Stomach smooth muscle (tissue), 2 donors: Measurements from ENCODE around the gene ARHGAP42.

Experiments
- H3K27ac ChIP-seq: one replicate; pipeline ENCODE4 v1.7.0; 2013; ENCODE audit warnings: mild to moderate bottlenecking, low read length, inconsistent platforms
- H3K27me3 ChIP-seq, 2 donors: one replicate each; pipeline ENCODE4 v1.7.0; 2013; ENCODE audit warnings: low read length in 2 of 2; ENCODE audit not compliant: insufficient read depth in 2 of 2, control insufficient read depth in 1 of 2
- H3K36me3 ChIP-seq, 2 donors: one replicate each; pipeline ENCODE4 v1.7.0; 2013; ENCODE audit warnings: low read length in 2 of 2; ENCODE audit not compliant: control insufficient read depth in 2 of 2, insufficient read depth in 2 of 2
- H3K4me1 ChIP-seq: one replicate; pipeline ENCODE4 v1.7.0; 2013; ENCODE audit warnings: low read length; ENCODE audit not compliant: control insufficient read depth, insufficient read depth
- H3K4me3 ChIP-seq, 2 donors: one replicate each; pipeline ENCODE4 v1.7.0; 2013; ENCODE audit warnings: low read length in 2 of 2
- H3K9ac ChIP-seq, 2 donors: one replicate each; pipeline ENCODE4 v1.7.0; 2013; ENCODE audit warnings: low read length in 2 of 2, mild to moderate bottlenecking in 1 of 2
- H3K9me3 ChIP-seq, 2 donors: one replicate each; pipeline ENCODE4 v1.7.0; 2013; ENCODE audit warnings: low read length in 2 of 2; ENCODE audit not compliant: control insufficient read depth in 2 of 2
- donor health status: healthy.
- donor health status: Pancreatic carcinoma.

ARHGAP42 gene

DNA sequence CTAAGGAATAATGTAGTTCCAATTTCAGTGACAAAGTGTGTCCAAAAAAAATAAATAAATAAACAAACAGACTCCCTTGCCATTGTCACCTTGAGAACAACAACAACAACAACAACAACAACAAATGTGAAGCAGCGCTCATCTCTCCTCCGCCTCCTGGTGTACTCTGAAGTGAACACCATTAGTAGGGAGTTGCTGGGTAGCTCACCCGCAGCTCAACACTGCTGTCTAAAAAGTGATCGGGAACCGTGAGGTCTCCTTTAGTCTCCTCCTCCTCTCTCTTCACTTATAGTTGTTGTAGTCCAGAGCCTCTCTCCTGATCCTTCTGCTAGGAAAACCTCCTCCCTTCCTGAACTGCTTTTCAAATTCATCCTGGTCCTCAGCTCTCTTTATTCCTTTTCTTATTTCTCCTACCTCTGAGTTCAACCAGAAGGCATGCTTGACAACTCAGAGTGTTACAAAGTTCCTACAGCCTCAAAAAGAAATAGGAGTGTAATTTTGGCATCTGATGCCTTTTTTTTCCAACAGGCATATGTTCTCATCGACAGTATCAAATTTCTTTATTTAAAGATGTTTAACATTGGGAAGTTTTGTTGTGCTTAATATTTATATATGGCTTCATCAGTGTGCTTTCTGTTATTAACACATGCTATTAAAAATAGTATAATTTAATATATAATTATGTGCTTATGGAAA lies 227.5 kb downstream of the ARHGAP42 start:
- no peak overlapping the region for H3K27ac ChIP-seq
- no peaks in the 10 kb centered on the region for H3K27me3 ChIP-seq
- no peak overlapping the region for H3K9ac ChIP-seq
- H3K4me3 ChIP-seq, result no peak overlapping the region
- no peaks in the 10 kb centered on the region for H3K36me3 ChIP-seq
- peaks cover 5% of the 10 kb centered on the region for H3K4me1 ChIP-seq
- no peaks in the 10 kb centered on the region for H3K9me3 ChIP-seq

- H3K9ac ChIP-seq, result no peak overlapping the region
- peaks cover 5% of the 10 kb centered on the region for H3K4me1 ChIP-seq
- no peak overlapping the region for H3K27ac ChIP-seq
- H3K36me3 ChIP-seq, result no peaks in the 10 kb centered on the region
- H3K27me3 ChIP-seq, result no peaks in the 10 kb centered on the region
- H3K9me3 ChIP-seq, result no peaks in the 10 kb centered on the region
- H3K4me3 ChIP-seq, result no peak overlapping the region
Observed at GRCh38 chr11:100918551-100919500, 231.7 kb downstream of the ARHGAP42 start.

GRCh38 chr11:100920593-100920992 lies 233.5 kb downstream of the ARHGAP42 start:
- H3K9me3 ChIP-seq, result no peaks in the 10 kb centered on the region
- no peak overlapping the region for H3K4me3 ChIP-seq
- no peak overlapping the region for H3K9ac ChIP-seq
- peaks cover 5% of the 10 kb centered on the region for H3K4me1 ChIP-seq
- H3K27me3 ChIP-seq, result no peaks in the 10 kb centered on the region
- H3K36me3 ChIP-seq, result no peaks in the 10 kb centered on the region
- no peak overlapping the region for H3K27ac ChIP-seq

DNA sequence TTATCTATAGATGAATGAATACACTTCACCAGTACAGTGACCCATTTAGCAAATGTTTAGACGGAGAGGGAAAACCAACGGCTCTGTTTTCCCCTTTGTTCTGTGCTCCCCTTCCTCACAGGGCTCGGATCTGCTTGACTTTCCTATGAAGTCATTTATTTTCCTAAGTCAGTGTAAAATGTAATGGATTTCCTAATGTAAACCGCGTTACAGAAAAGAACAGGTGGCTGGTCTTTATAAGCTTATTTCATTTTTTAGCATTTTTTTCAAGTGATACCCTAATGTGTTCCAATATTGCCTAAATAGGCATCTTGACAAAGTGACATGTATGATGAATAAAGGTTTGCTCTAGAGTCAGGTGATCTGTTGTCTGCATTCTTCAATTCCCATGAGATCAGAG lies 235.0 kb downstream of the ARHGAP42 start:
- no peak overlapping the region for H3K9ac ChIP-seq
- no peaks in the 10 kb centered on the region for H3K27me3 ChIP-seq
- no peak overlapping the region for H3K4me3 ChIP-seq
- no peaks in the 10 kb centered on the region for H3K9me3 ChIP-seq
- H3K4me1 ChIP-seq, result peaks cover 5% of the 10 kb centered on the region
- H3K27ac ChIP-seq, result no peak overlapping the region
- no peaks in the 10 kb centered on the region for H3K36me3 ChIP-seq

GRCh38 chr11:100923555-100923954 lies 236.5 kb downstream of the ARHGAP42 start:
- no peak overlapping the region for H3K4me3 ChIP-seq
- peaks cover 5% of the 10 kb centered on the region for H3K4me1 ChIP-seq
- H3K9me3 ChIP-seq, result no peaks in the 10 kb centered on the region
- H3K9ac ChIP-seq, result no peak overlapping the region
- H3K27me3 ChIP-seq, result no peaks in the 10 kb centered on the region
- no peaks in the 10 kb centered on the region for H3K36me3 ChIP-seq
- H3K27ac ChIP-seq, result no peak overlapping the region

DNA sequence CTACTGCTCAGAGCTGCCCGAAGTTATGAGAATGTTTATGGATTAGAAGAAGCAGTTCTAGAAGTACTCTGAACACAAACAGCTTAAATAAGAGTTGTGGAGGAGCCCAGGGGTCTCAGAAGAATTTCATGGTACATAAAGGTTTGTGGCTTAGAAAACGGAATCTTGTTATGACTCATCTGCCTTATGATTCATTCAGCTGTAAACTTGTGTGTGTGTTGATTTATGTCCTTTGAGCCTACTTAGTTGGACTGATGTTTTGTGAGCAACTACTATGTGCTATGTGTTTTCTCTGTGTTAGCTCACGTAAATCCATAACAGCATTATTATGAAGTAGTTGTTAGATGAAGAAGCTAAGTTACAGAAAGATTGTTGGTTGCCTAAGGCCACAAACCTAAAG lies 238.8 kb downstream of the ARHGAP42 start:
- Histone ChIP-seq H3K4me3 (no peak overlapping the region), H3K9ac (no peak overlapping the region), H3K27ac (no peak overlapping the region), H3K36me3 (no peaks in the 10 kb centered on the region), H3K4me1 (no peaks in the 10 kb centered on the region), H3K27me3 (no peaks in the 10 kb centered on the region), H3K9me3 (no peaks in the 10 kb centered on the region)

GRCh38 chr11:100927579-100927978 lies 240.5 kb downstream of the ARHGAP42 start:
- Histone ChIP-seq H3K27ac (no peak overlapping the region), H3K4me1 (no peaks in the 10 kb centered on the region), H3K4me3 (no peak overlapping the region), H3K9me3 (no peaks in the 10 kb centered on the region), H3K36me3 (no peaks in the 10 kb centered on the region), H3K9ac (no peak overlapping the region), H3K27me3 (no peaks in the 10 kb centered on the region)

GRCh38 chr11:100928426-100928825 lies 241.3 kb downstream of the ARHGAP42 start:
- no peaks in the 10 kb centered on the region for H3K4me1 ChIP-seq
- no peaks in the 10 kb centered on the region for H3K27me3 ChIP-seq
- no peaks in the 10 kb centered on the region for H3K9me3 ChIP-seq
- no peak overlapping the region for H3K9ac ChIP-seq
- H3K36me3 ChIP-seq, result no peaks in the 10 kb centered on the region
- H3K4me3 ChIP-seq, result no peak overlapping the region
- no peak overlapping the region for H3K27ac ChIP-seq

DNA sequence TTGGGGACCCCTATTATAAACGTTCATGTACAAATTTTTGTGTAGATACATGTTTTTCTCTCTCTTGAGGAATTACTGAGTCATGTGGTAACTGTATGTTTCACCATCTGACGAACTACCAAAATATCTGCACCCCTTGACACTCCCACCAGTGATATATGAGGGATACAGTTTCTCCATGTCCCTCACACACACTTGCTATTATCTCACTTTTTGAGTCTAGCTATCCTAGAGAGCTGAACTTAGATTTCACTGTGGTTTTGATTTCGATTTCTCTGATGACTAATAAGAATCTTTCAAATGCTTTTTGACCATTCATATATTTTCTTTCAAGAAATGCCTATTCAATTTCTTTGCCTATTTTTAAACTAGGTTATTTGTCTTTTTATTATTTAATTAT lies 242.3 kb downstream of the ARHGAP42 start:
- Histone ChIP-seq H3K36me3 (no peaks in the 10 kb centered on the region), H3K9me3 (no peaks in the 10 kb centered on the region), H3K4me1 (no peaks in the 10 kb centered on the region), H3K27ac (no peak overlapping the region), H3K27me3 (no peaks in the 10 kb centered on the region), H3K4me3 (no peak overlapping the region), H3K9ac (no peak overlapping the region)

- Histone ChIP-seq H3K4me1 (no peaks in the 10 kb centered on the region), H3K9me3 (no peaks in the 10 kb centered on the region), H3K27ac (no peak overlapping the region), H3K4me3 (no peak overlapping the region), H3K36me3 (no peaks in the 10 kb centered on the region), H3K9ac (no peak overlapping the region), H3K27me3 (no peaks in the 10 kb centered on the region)
Observed at GRCh38 chr11:100930185-100930778, 243.2 kb downstream of the ARHGAP42 start.
